ENCODE measurements around the gene LPIN1.

- TF ChIP-seq CTCF (IDR thresholded peaks at IDR 0.05) (no peak), POLR2A (IDR thresholded peaks at IDR 0.05; ENCODE audit: low read depth) (no peak), EP300 (IDR thresholded peaks at IDR 0.05) (no peak)
These were observed 126.0 kb downstream of the LPIN1 start for GRCh38 chr2:11872247-11872947.

Data from esophagus muscularis mucosa (tissue), 4 donors.